Stomach smooth muscle (tissue), 2 donors: ENCODE measurements around the gene RHBDL2.
"Not testable (repeated sequence)": the region's sequence is repeated elsewhere in the genome, so short reads cannot be mapped to it uniquely, and the experiment has no call there.

Source experiments
- H3K27ac ChIP-seq: one replicate; pipeline ENCODE4 v1.7.0; 2013; ENCODE audit warnings: mild to moderate bottlenecking, low read length, inconsistent platforms
- H3K27me3 ChIP-seq, 2 donors: one replicate each; pipeline ENCODE4 v1.7.0; 2013; ENCODE audit warnings: low read length in 2 of 2; ENCODE audit not compliant: insufficient read depth in 2 of 2, control insufficient read depth in 1 of 2
- H3K36me3 ChIP-seq, 2 donors: one replicate each; pipeline ENCODE4 v1.7.0; 2013; ENCODE audit warnings: low read length in 2 of 2; ENCODE audit not compliant: control insufficient read depth in 2 of 2, insufficient read depth in 2 of 2
- H3K4me1 ChIP-seq: one replicate; pipeline ENCODE4 v1.7.0; 2013; ENCODE audit warnings: low read length; ENCODE audit not compliant: control insufficient read depth, insufficient read depth
- H3K4me3 ChIP-seq, 2 donors: one replicate each; pipeline ENCODE4 v1.7.0; 2013; ENCODE audit warnings: low read length in 2 of 2
- H3K9ac ChIP-seq, 2 donors: one replicate each; pipeline ENCODE4 v1.7.0; 2013; ENCODE audit warnings: low read length in 2 of 2, mild to moderate bottlenecking in 1 of 2
- H3K9me3 ChIP-seq, 2 donors: one replicate each; pipeline ENCODE4 v1.7.0; 2013; ENCODE audit warnings: low read length in 2 of 2; ENCODE audit not compliant: control insufficient read depth in 2 of 2
- donor health status: healthy.
- donor health status: Pancreatic carcinoma.

Gene RHBDL2

DNA sequence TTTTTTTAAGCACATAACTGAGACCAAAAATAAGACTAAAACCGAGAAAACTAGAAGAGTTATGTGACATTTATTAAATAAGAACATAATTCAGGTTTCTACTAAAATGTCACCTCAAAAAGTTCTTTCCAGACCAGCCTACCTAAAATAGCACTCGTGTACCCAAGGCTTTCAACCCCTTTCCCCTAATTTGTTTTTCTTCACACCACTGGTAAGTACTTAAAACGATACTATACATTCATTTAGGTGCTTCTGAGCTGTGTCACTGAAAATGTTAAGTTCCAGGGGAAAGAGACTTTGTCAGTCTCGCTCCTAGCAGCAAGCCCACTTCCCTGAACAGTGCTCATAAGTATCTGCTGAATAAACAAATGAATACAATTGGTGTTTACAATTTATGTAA, 88.8 kb downstream of the RHBDL2 start:
- Histone ChIP-seq H3K27ac (no peak overlapping the region), H3K27me3 (no peaks in the 10 kb centered on the region), H3K4me3 (no peak overlapping the region), H3K36me3 (peaks cover 19 to 25% of the 10 kb centered on the region in 2 donors), H3K9ac (no peak overlapping the region), H3K4me1 (peaks cover 8% of the 10 kb centered on the region), H3K9me3 (no peaks in the 10 kb centered on the region)

DNA sequence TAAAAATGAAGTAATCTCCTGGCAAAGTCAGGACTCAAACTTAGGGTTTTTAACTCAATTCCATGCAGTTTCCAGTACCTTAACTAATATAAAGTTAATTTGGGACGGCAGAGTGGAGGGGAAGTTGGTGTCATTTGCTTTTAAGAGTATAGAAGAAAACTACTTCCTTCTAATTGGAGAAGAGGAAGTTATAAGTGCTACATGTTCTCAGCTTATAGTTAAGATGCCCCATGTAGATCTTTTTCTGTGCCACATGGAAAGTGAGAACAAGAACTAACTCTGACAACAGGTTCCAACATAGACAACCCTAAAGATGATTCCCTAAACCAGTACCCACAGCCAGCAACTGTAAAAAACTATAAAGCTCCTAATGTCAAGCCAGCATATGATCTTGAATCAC, 93.6 kb downstream of the RHBDL2 start:
- Histone ChIP-seq H3K27ac (no peak overlapping the region), H3K27me3 (no peaks in the 10 kb centered on the region), H3K4me3 (no peak overlapping the region), H3K36me3 (peaks cover 18 to 21% of the 10 kb centered on the region in 2 donors), H3K9me3 (no peaks in the 10 kb centered on the region), H3K4me1 (no peaks in the 10 kb centered on the region), H3K9ac (no peak overlapping the region)

DNA sequence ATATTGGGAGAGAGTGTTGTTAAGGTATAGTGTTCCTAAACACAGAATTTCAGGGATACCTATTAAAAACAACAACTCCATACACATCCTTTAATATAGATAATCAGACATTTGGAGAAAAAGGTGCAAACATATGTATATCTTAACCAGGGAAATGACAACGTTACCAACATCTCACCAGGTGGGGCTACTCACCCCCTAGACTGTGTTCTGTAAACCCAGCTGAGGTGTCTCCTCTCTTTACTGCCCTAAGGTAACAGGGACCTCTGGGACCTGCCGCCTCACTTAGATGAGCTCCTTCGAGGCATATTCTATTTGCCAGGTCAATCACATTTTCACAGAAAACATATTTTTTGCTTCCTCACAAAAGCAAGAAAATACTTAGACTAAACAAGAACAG, 95.4 kb downstream of the RHBDL2 start:
- peaks cover 16 to 17% of the 10 kb centered on the region in 2 donors for H3K36me3 ChIP-seq
- H3K9me3 ChIP-seq: no peaks in the 10 kb centered on the region
- no peak overlapping the region for H3K27ac ChIP-seq
- H3K4me1 ChIP-seq: no peaks in the 10 kb centered on the region
- no peaks in the 10 kb centered on the region for H3K27me3 ChIP-seq
- H3K4me3 ChIP-seq: no peak overlapping the region
- no peak overlapping the region for H3K9ac ChIP-seq

DNA sequence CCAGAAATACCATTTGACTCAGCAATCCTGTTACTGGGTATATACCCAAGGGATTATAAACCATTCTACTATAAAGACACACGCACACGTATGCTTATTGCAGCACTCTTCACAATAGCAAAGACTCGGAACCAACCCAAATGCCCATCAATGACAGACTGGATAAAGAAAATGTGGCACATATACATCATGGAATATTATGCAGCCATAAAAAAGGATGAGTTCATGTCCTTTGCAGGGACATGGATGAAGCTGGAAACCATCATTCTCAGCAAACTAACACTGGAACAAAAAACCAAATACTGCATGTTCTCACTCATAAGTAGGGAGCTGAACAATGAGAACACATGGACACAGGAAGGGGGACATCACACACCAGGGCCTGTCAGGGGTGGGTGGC, 96.5 kb downstream of the RHBDL2 start:
- H3K9me3 ChIP-seq, H3K9ac ChIP-seq, H3K4me1 ChIP-seq, H3K27me3 ChIP-seq, H3K4me3 ChIP-seq, H3K27ac ChIP-seq: not testable (repeated sequence)
- H3K36me3 ChIP-seq: peaks cover 15 to 16% of the 10 kb centered on the region in 2 donors

DNA sequence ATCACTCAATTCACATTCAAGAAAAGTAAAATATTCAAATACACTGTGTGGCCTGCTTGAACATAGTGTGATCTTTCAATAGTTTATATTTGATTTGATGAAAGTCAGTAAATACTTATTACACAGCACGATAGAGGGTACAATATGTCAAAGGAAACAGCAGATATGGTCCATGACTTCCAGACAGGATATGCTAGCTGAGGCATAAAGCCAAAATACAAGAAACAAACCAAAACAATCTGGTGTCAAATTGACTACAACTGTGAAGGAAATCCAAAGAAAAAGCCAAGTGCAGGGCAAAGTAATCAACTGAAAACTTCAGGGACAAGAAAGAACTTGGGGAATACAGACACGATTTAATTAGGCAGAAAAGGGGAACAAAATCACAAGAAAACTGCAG, 101.3 kb downstream of the RHBDL2 start:
- no peaks in the 10 kb centered on the region for H3K27me3 ChIP-seq
- no peaks in the 10 kb centered on the region for H3K4me1 ChIP-seq
- H3K27ac ChIP-seq: no peak overlapping the region
- H3K9me3 ChIP-seq: no peaks in the 10 kb centered on the region
- no peak overlapping the region for H3K9ac ChIP-seq
- no peak overlapping the region for H3K4me3 ChIP-seq
- H3K36me3 ChIP-seq: peaks cover 18 to 19% of the 10 kb centered on the region in 2 donors

DNA sequence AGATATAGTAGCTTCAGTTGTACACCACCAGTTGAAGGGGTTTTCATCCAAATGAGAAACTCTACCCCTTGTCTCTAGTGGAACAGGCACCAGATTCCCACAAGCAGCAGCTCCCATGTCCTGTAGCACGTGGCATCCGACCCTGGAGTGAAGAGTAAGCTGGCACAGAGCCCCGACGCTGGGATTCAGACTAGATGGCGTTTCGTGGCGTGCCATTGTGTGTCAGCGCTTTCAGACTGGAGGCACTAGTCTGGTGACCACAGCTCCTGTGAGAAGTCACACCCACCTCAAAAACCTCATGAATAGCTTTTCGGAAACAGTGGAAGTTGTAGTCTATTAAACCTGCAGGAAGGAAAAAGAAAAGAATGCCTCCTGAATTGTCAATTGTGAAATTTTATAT, 102.3 kb downstream of the RHBDL2 start:
- H3K27ac ChIP-seq: no peak overlapping the region
- H3K4me3 ChIP-seq: no peak overlapping the region
- no peaks in the 10 kb centered on the region for H3K9me3 ChIP-seq
- no peaks in the 10 kb centered on the region for H3K4me1 ChIP-seq
- H3K27me3 ChIP-seq: no peaks in the 10 kb centered on the region
- H3K36me3 ChIP-seq: peaks cover 18 to 19% of the 10 kb centered on the region in 2 donors
- H3K9ac ChIP-seq: no peak overlapping the region

DNA sequence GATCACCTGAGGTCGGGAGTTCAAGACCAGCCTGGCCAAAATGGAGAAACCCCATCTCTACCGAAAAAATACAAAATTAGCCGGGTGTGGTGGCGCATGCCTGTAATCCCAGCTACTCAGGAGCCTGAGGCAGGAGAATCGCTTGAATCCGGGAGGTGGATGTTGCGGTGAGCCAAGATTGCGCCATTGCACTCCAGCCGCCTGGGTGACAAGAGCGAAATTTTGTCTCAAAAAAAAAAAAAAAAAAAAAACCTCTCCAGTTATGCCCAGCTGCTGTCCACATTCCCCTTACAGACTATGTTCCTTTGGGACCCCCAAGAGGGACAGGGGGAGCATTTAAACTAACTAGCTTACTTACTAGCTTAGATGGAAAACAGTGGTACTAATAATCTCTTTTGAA, 105.3 kb downstream of the RHBDL2 start:
- peaks cover 16 to 18% of the 10 kb centered on the region in 2 donors for H3K36me3 ChIP-seq
- H3K4me3 ChIP-seq, H3K27ac ChIP-seq, H3K9ac ChIP-seq, H3K4me1 ChIP-seq, H3K27me3 ChIP-seq, H3K9me3 ChIP-seq: not testable (repeated sequence)
